BLaER1 treated with 17β-estradiol and CSF1 and Interleukin-3, amounts not matched to agents 10 nM and 100 nM (cell line): ENCODE measurements around the gene ATP6V1D.

Source experiments
- H3K27ac ChIP-seq, 11 experiments: shearing (Covaris generic); formaldehyde crosslinking; 2 replicates each; pipeline ENCODE4 v1.8.1; 2022
- H3K27me3 ChIP-seq, 11 experiments: shearing (Covaris generic); formaldehyde crosslinking; 2 replicates each; pipeline ENCODE4 v1.8.1; 2022
- H3K36me3 ChIP-seq, 11 experiments: shearing (Covaris generic); formaldehyde crosslinking; 2 replicates each; pipeline ENCODE4 v1.8.1; 2022
- H3K4me1 ChIP-seq, 10 experiments: shearing (Covaris generic); formaldehyde crosslinking; 2 replicates each; pipeline ENCODE4 v1.8.1; 2022
- H3K4me2 ChIP-seq, 11 experiments: shearing (Covaris generic); formaldehyde crosslinking; 2 replicates each; pipeline ENCODE4 v1.8.1; 2022
- H3K4me3 ChIP-seq, 10 experiments: shearing (Covaris generic); formaldehyde crosslinking; 2 replicates each; pipeline ENCODE4 v1.8.1; 2022
- H3K9ac ChIP-seq, 11 experiments: shearing (Covaris generic); formaldehyde crosslinking; 2 replicates each; pipeline ENCODE4 v1.8.1; 2022
- H3K9me3 ChIP-seq, 11 experiments: shearing (Covaris generic); formaldehyde crosslinking; replicated peaks in 1 of 11; 2 replicates each; pipeline ENCODE4 v1.8.1; 2022
- H4K20me1 ChIP-seq, 11 experiments: shearing (Covaris generic); formaldehyde crosslinking; 2 replicates each; pipeline ENCODE4 v1.8.1; 2022
- Cebpa-rat ChIP-seq, 11 experiments: shearing (Covaris generic); IDR thresholded peaks; 2 replicates each; pipeline ENCODE4 v1.8.1; 2022

The ATP6V1D gene

DNA sequence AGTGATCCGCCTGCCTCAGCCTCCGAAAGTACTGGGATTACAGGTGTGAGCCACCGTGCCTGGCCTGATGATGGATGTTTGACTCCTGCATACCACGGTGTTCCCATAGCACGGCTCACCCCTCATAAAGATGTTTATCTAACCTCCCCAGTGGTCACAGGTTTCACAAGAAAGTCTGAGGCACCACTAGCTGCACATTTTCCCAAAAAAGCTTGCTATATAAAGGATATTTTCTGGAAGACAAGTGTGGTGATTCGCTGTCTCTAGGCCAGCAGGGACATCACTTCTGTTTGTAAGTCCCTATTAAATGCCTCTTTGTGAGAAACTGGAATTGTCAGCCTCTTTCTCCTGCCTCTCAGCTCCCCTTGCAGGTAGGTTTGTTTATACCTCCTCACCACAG lies 34.1 kb upstream of the ATP6V1D start:
- Histone ChIP-seq H4K20me1 (peaks cover 0 to 5% (median 0%) of the 10 kb centered on the region in 11 experiments; a peak in 1 of 22 replicates), H3K4me3 (no peak overlapping the region), H3K27ac (no peak overlapping the region), H3K9me3 (no peaks in the 10 kb centered on the region), H3K4me2 (no peak overlapping the region), H3K9ac (no peak overlapping the region), H3K27me3 (no peaks in the 10 kb centered on the region), H3K36me3 (0 out of 22 replicates have a peak, but pooled peaks cover 0 to 3% (median 0%) of the 10 kb centered on the region in 11 experiments), H3K4me1 (peaks cover 0 to 13% (median 4%) of the 10 kb centered on the region in 10 experiments; a peak in 5 of 20 replicates)
- no peak for TF ChIP-seq Cebpa-rat (IDR thresholded peaks at IDR 0.05)

- Histone ChIP-seq H4K20me1 (peaks cover 0 to 5% (median 0%) of the 10 kb centered on the region in 11 experiments; a peak in 1 of 22 replicates), H3K4me2 (no peak overlapping the region), H3K4me1 (peaks cover 0 to 13% (median 4%) of the 10 kb centered on the region in 10 experiments; a peak in 5 of 20 replicates), H3K9ac (no peak overlapping the region), H3K36me3 (peaks cover 0 to 12% (median 5%) of the 10 kb centered on the region in 11 experiments; a peak in 9 of 22 replicates), H3K27me3 (no peaks in the 10 kb centered on the region), H3K9me3 (no peaks in the 10 kb centered on the region), H3K4me3 (no peak overlapping the region), H3K27ac (no peak overlapping the region)
- TF ChIP-seq Cebpa-rat (IDR thresholded peaks at IDR 0.05), result no peak
These were observed 33.2 kb upstream of the ATP6V1D start for GRCh38 chr14:67392800-67393199.

DNA sequence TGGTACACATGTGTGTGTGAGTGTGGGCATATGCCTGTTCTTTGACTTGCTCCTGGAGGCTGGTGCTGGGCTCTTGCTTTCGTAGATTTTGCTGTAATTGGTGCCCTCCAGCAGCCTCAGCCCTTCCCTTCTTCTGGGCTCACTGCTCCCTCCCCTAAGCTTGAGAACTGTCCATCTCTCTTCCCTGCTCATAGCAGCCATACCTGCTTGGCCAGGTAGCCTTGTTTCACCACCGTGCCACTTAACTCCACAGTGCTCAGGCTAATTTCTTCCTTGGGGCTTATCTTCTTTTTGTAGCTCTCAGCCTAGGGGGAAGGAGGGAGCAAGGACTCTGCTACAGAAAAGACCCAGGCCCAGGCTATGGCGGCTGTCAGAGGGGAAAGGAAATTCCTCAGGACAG lies 32.5 kb upstream of the ATP6V1D start:
- H3K4me2 ChIP-seq, result no peak overlapping the region

DNA sequence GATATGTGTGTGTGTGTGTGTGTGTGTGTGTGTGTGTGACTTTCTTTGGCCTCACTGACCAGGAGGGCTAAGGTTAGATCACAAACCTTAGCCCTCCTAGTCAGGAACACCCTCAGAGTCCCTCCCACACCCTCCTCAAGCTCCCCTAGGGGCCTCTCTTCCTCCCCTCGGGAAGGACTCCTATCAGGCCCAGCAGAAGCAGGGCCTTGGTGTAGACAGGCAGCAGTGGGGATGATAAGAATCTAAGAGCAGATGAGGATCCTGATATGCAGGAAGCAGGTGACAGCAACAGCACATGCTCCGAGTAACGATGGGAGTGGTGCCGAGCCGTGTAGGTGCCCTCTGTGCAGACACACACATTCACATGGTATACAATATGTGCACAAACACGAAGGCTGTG lies 31.7 kb upstream of the ATP6V1D start:
- Histone ChIP-seq H3K9ac (no peak overlapping the region), H3K4me2 (no peak overlapping the region), H3K4me3 (no peak overlapping the region), H3K27me3 (no peaks in the 10 kb centered on the region), H4K20me1 (peaks cover 0 to 5% (median 0%) of the 10 kb centered on the region in 11 experiments; a peak in 1 of 22 replicates), H3K9me3 (no peaks in the 10 kb centered on the region), H3K4me1 (peaks cover 0 to 12% (median 4%) of the 10 kb centered on the region in 10 experiments; a peak in 5 of 20 replicates), H3K27ac (no peak overlapping the region), H3K36me3 (peaks cover 7 to 27% (median 19%) of the 10 kb centered on the region in 11 experiments; a peak in 20 of 22 replicates)
- no peak for TF ChIP-seq Cebpa-rat (IDR thresholded peaks at IDR 0.05)

More for the DNA sequence above, 32.5 kb upstream of the ATP6V1D start:
- no peaks in the 10 kb centered on the region for H3K27me3 ChIP-seq
- no peak overlapping the region for H3K9ac ChIP-seq
- H3K9me3 ChIP-seq, result no peaks in the 10 kb centered on the region
- H3K27ac ChIP-seq, result no peak overlapping the region
- no peak overlapping the region for H3K4me3 ChIP-seq
- H3K36me3 ChIP-seq, result peaks cover 1 to 19% (median 11%) of the 10 kb centered on the region in 11 experiments; a peak in 18 of 22 replicates
- no peak for TF ChIP-seq Cebpa-rat (IDR thresholded peaks at IDR 0.05)
- peaks cover 0 to 5% (median 0%) of the 10 kb centered on the region in 11 experiments; a peak in 1 of 22 replicates for H4K20me1 ChIP-seq
- peaks cover 0 to 13% (median 4%) of the 10 kb centered on the region in 10 experiments; a peak in 5 of 20 replicates for H3K4me1 ChIP-seq

- no peak overlapping the region for H3K4me2 ChIP-seq
- no peak overlapping the region for H3K4me3 ChIP-seq
- no peaks in the 10 kb centered on the region for H3K27me3 ChIP-seq
- TF ChIP-seq Cebpa-rat (IDR thresholded peaks at IDR 0.05), result no peak
- H3K4me1 ChIP-seq, result no peaks in the 10 kb centered on the region
- no peaks in the 10 kb centered on the region for H3K9me3 ChIP-seq
- peaks cover 0 to 5% (median 0%) of the 10 kb centered on the region in 11 experiments; a peak in 1 of 22 replicates for H4K20me1 ChIP-seq
- no peak overlapping the region for H3K27ac ChIP-seq
- no peak overlapping the region for H3K9ac ChIP-seq
- peaks cover 20 to 40% (median 32%) of the 10 kb centered on the region in 11 experiments for H3K36me3 ChIP-seq
These were observed 30.4 kb upstream of the ATP6V1D start for GRCh38 chr14:67389811-67390534.

DNA sequence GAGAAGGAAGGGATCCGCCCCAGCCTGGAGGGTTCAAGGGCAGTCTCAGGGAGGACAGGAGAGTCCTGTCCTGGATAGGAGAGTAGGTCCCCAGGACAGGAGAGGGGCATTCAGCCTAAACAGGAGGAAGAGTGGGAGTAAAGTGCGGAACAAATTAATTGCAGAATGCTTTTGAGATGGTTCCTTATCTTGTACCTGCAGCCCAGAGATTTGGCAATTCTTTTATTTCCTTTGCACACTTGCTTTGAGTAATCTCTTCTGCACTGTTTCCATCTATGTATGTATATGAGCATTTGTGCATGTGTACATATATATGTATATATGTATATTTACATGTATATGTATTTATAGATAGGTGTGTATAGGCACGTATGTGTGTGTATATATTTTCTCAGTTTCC lies 29.7 kb upstream of the ATP6V1D start:
- no peak overlapping the region for H3K27ac ChIP-seq
- no peak overlapping the region for H3K4me3 ChIP-seq
- no peak overlapping the region for H3K9ac ChIP-seq
- TF ChIP-seq Cebpa-rat (IDR thresholded peaks at IDR 0.05), result no peak
- H3K9me3 ChIP-seq, result no peaks in the 10 kb centered on the region
- no peak overlapping the region for H3K4me2 ChIP-seq
- peaks cover 0 to 5% (median 0%) of the 10 kb centered on the region in 11 experiments; a peak in 1 of 22 replicates for H4K20me1 ChIP-seq
- H3K36me3 ChIP-seq, result peaks cover 27 to 47% (median 39%) of the 10 kb centered on the region in 11 experiments
- H3K27me3 ChIP-seq, result no peaks in the 10 kb centered on the region
- no peaks in the 10 kb centered on the region for H3K4me1 ChIP-seq

DNA sequence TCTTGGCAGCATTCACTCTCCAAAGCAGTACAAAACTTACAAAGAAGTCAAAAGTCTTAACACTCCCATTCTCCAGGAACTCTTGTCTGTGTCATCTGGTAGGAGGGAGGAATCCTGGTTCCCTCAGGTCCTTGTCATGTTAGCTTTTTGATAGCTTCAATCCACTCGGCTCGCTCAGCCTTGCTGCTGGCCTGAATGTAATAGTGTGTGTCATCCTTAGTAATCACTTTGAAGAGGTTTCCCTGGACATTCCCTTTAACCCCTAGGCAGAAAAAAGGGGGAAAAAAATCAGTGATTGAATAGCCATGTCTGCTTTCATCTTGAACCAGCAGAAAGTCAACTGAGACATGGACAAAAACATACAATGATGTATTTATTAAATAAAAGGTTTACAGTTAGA lies 27.6 kb upstream of the ATP6V1D start:
- Histone ChIP-seq H4K20me1 (peaks cover 0 to 5% (median 0%) of the 10 kb centered on the region in 11 experiments; a peak in 1 of 22 replicates), H3K4me2 (no peak overlapping the region), H3K9me3 (no peaks in the 10 kb centered on the region), H3K36me3 (peaks cover 48 to 68% (median 60%) of the 10 kb centered on the region in 11 experiments), H3K4me3 (no peak overlapping the region), H3K9ac (no peak overlapping the region), H3K4me1 (no peaks in the 10 kb centered on the region), H3K27ac (no peak overlapping the region), H3K27me3 (no peaks in the 10 kb centered on the region)
- no peak for TF ChIP-seq Cebpa-rat (IDR thresholded peaks at IDR 0.05)

GRCh38 chr14:67385618-67386017 lies 26.0 kb upstream of the ATP6V1D start:
- no peak overlapping the region for H3K4me3 ChIP-seq
- H3K4me1 ChIP-seq, result no peaks in the 10 kb centered on the region
- peaks cover 0 to 9% (median 0%) of the 10 kb centered on the region in 11 experiments; a peak in 4 of 22 replicates for H4K20me1 ChIP-seq
- peaks cover 64 to 84% (median 76%) of the 10 kb centered on the region in 11 experiments for H3K36me3 ChIP-seq
- no peaks in the 10 kb centered on the region for H3K27me3 ChIP-seq
- no peak overlapping the region for H3K4me2 ChIP-seq
- no peak overlapping the region for H3K27ac ChIP-seq
- TF ChIP-seq Cebpa-rat (IDR thresholded peaks at IDR 0.05), result no peak
- no peaks in the 10 kb centered on the region for H3K9me3 ChIP-seq
- H3K9ac ChIP-seq, result no peak overlapping the region

DNA sequence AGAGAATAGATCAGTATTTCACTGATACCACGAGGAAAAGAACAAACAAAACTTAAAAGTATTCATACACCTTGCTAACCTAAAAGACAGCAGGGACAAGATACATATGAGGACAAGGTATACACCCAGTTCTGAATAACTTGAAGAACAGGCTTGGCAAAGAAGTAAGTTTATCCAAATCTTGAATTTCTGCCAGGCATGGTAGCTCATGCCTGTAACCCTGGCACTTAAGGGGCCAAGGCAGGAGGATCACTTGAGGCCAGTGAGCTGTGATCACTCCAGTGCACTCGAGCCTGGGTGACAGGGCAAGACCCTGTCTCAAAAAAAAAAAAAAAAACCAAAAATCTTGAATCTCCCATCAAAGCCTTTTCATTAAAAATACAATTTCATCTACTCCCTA lies 25.5 kb upstream of the ATP6V1D start:
- no peak for TF ChIP-seq Cebpa-rat (IDR thresholded peaks at IDR 0.05)
- Histone ChIP-seq H3K4me1 (no peaks in the 10 kb centered on the region), H3K36me3 (peaks cover 69 to 89% (median 81%) of the 10 kb centered on the region in 11 experiments), H3K9me3 (no peaks in the 10 kb centered on the region), H3K4me3 (no peak overlapping the region), H3K27ac (no peak overlapping the region), H3K9ac (no peak overlapping the region), H3K27me3 (no peaks in the 10 kb centered on the region), H4K20me1 (peaks cover 0 to 14% (median 2%) of the 10 kb centered on the region in 11 experiments; a peak in 9 of 22 replicates), H3K4me2 (no peak overlapping the region)
